Esophagus squamous epithelium (tissue), 5 donors: ENCODE measurements around the gene MAP6. TPM values are rescaled to one million over a fixed set of nuclear protein-coding genes. Genes with fewer than 3 reads are reported as not detected.

Experiments
- DNase-seq: peaks from one replicate; lab custom pipeline; 2025; lab: John Stamatoyannopoulos, UW
- H3K27ac ChIP-seq, 4 donors: fragments of 200-600 bp; sonication (generic); one replicate each; pipeline ENCODE4 v1.5.1; 2016 to 2019; ENCODE audit warnings: mild to moderate bottlenecking in 1 of 4
- H3K27me3 ChIP-seq, 4 donors: fragments of 200-600 bp; sonication (generic); 1 replicate in 3 of 4; 2 replicates in 1 of 4; pipeline versions ENCODE4 v1.5.1 to v1.6.0; 2017 to 2021; ENCODE audit warnings: antibody characterized with exemption in 1 of 4
- H3K36me3 ChIP-seq, 3 donors: fragments of 200-600 bp; sonication (generic); one replicate each; pipeline ENCODE4 v1.5.1; 2016 to 2019
- H3K4me1 ChIP-seq, 3 donors: fragments of 200-600 bp; sonication (generic); one replicate each; pipeline ENCODE4 v1.5.1; 2017 to 2019
- H3K4me3 ChIP-seq, 4 donors: fragments of 200-600 bp; sonication (generic); 1 replicate in 3 of 4; 2 replicates in 1 of 4; pipeline ENCODE4 v1.5.1; 2016 to 2019; ENCODE audit warnings: mild to moderate bottlenecking in 2 of 4, moderate library complexity in 1 of 4
- H3K9me3 ChIP-seq, 3 donors: fragments of 200-600 bp; sonication (generic); one replicate each; pipeline ENCODE4 v1.5.1; 2016 to 2019
- POLR2A ChIP-seq, 4 donors: fragments of 450-650 bp; IDR thresholded peaks; one replicate each; pipeline ENCODE4 v1.6.1; 2017; ENCODE audit warnings: antibody characterized with exemption in 4 of 4, mild to moderate bottlenecking in 4 of 4, moderate library complexity in 3 of 4
- WGBS, 2 donors: methylation state at CpG; one replicate each; pipeline ENCODE4 v1.1.5; 2018; 5-methylcytosine and 5-hydroxymethylcytosine counted together
- intact Hi-C: fragments of 100-400 bp; cut with DNase I; formaldehyde crosslinking; loops from one replicate; pipeline ENCODE4 v1.15.0; 2022
- total RNA-seq, 4 donors: library from RNA; depleted of rRNA; stranded (reverse); fragments of >200 nt; gene quantifications; one replicate each; pipeline ENCODE4 v1.1.0, GENCODE V29; 2016
- TF ChIP-seq, protein P1 (sequence below), 6 experiments: fragments of 450-650 bp in 4 of 6; fragments of 200-600 bp in 2 of 6; sonication (generic) in 2 of 6; IDR thresholded peaks; one replicate each; pipeline ENCODE4 v1.5.1; 2016 to 2019; ENCODE audit warnings: antibody characterized with exemption in 6 of 6, mild to moderate bottlenecking in 4 of 6, moderate library complexity in 4 of 6
- donor health status: DM: yes; HTN: yes; CAD: no.

MAP6 gene
- total RNA-seq, 4 donors from 2014 or later = 0.18 to 3.6 (median 0.34) TPM

GRCh38 chr11:75714211-75714610 lies 45.4 kb upstream of the MAP6 start:
- Histone ChIP-seq H3K27me3 (peaks cover 0 to 2% (median 0%) of the 10 kb centered on the region in 4 donors), H3K27ac (no peak overlapping the region), H3K9me3 (no peaks in the 10 kb centered on the region), H3K4me3 (no peak overlapping the region), H3K36me3 (no peaks in the 10 kb centered on the region), H3K4me1 (peaks cover 0 to 11% (median 8%) of the 10 kb centered on the region in 3 donors)
- intact Hi-C loops = no loop called here
- no peak for DNase-seq
- WGBS, 2 donors = 78 to 80% methylated on average over 8 to 9 of the region's 9 CpGs
- TF ChIP-seq, protein P1, sequence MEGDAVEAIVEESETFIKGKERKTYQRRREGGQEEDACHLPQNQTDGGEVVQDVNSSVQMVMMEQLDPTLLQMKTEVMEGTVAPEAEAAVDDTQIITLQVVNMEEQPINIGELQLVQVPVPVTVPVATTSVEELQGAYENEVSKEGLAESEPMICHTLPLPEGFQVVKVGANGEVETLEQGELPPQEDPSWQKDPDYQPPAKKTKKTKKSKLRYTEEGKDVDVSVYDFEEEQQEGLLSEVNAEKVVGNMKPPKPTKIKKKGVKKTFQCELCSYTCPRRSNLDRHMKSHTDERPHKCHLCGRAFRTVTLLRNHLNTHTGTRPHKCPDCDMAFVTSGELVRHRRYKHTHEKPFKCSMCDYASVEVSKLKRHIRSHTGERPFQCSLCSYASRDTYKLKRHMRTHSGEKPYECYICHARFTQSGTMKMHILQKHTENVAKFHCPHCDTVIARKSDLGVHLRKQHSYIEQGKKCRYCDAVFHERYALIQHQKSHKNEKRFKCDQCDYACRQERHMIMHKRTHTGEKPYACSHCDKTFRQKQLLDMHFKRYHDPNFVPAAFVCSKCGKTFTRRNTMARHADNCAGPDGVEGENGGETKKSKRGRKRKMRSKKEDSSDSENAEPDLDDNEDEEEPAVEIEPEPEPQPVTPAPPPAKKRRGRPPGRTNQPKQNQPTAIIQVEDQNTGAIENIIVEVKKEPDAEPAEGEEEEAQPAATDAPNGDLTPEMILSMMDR (IDR thresholded peaks at IDR 0.05) = no peak
- no peak for TF ChIP-seq POLR2A (IDR thresholded peaks at IDR 0.05)

DNA sequence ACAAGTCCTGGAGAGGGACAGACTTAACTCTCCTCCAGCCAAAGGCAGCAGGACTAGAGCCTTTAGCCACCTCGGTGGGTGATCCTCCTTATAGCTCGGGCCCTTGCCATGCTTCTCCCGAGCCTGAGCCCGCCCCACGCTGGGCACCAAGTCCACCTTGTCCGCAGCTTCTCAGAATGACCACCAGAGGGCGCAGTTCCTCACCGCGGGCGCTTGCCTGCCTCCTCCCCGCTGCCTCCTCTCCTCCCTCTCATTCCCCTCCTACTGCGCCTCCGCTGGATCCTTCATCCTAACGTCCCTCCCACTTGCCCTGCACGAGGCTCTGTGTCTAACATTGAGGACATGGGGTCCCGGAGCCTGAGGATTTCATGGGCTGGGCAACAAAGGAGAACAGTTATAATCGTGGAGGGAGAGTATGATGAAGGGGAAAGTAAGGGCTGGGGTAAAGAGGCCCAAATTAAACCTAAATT lies 37.5 kb upstream of the MAP6 start:
- Histone ChIP-seq H3K27ac (no peak overlapping the region), H3K36me3 (no peaks in the 10 kb centered on the region), H3K9me3 (no peaks in the 10 kb centered on the region), H3K4me1 (peaks cover 0 to 7% (median 3%) of the 10 kb centered on the region in 3 donors), H3K4me3 (peak overlapping the region in 1 of 4 donors; percentile 42), H3K27me3 (no peaks in the 10 kb centered on the region)
- TF ChIP-seq, protein P1 (IDR thresholded peaks at IDR 0.05) = peak; percentile 80 to 94 (median 85)
- TF ChIP-seq POLR2A (IDR thresholded peaks at IDR 0.05) = no peak
- intact Hi-C loops = loop anchor here (10.0 kb wide), 1 partner anchor 89 kb away; no protein-coding TSS in a partner anchor
- DNase-seq = no peak
- WGBS, 2 donors = 4 to 5% methylated on average over 13 to 17 of the region's 17 CpGs

- intact Hi-C loops = loop anchor here (10.0 kb wide), 1 partner anchor 89 kb away; no protein-coding TSS in a partner anchor
- Histone ChIP-seq H3K4me3 (no peak overlapping the region), H3K27me3 (no peaks in the 10 kb centered on the region), H3K27ac (no peak overlapping the region), H3K4me1 (peaks cover 0 to 7% (median 3%) of the 10 kb centered on the region in 3 donors), H3K36me3 (no peaks in the 10 kb centered on the region), H3K9me3 (no peaks in the 10 kb centered on the region)
- no peak for TF ChIP-seq POLR2A (IDR thresholded peaks at IDR 0.05)
- TF ChIP-seq, protein P1 (IDR thresholded peaks at IDR 0.05) = no peak
- no peak for DNase-seq
- WGBS, 2 donors = 85 to 86% methylated on average over 2 to 3 of the region's 3 CpGs
These were observed 36.7 kb upstream of the MAP6 start for GRCh38 chr11:75705541-75705940.

- TF ChIP-seq, protein P1 (IDR thresholded peaks at IDR 0.05) = no peak
- no peak for TF ChIP-seq POLR2A (IDR thresholded peaks at IDR 0.05)
- intact Hi-C loops = loop anchor here (10.0 kb wide), 1 partner anchor 91 kb away; no protein-coding TSS in a partner anchor
These were observed 34.9 kb upstream of the MAP6 start for GRCh38 chr11:75703695-75704237.

DNA sequence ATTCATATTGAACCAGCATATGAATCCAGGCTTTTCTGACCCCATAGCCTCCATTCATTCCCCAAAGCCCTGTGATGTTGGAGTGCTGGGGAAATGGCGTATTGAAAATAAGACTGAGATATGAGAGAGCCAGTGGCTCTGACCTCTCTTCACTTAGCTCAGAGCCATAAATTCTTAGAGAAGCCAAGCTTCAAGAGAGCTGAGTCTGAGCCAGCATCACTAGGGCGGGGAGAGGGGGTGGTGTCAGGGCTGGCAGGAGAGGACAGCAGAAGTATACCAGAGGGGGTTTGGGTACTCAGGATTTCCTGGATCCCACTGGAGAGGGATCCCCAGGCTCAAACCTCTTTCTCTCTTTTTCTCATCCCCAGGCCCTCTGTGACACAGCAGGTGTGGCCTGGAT lies 32.1 kb upstream of the MAP6 start:
- H3K27ac ChIP-seq = no peak overlapping the region
- H3K36me3 ChIP-seq = no peaks in the 10 kb centered on the region
- 73 to 86% methylated on average over 1 to 2 of the region's 2 CpGs for WGBS, 2 donors
- H3K4me1 ChIP-seq = peaks cover 0 to 2% (median under 1%) of the 10 kb centered on the region in 3 donors
- no peak overlapping the region for H3K4me3 ChIP-seq
- TF ChIP-seq POLR2A (IDR thresholded peaks at IDR 0.05) = no peak
- TF ChIP-seq, protein P1 (IDR thresholded peaks at IDR 0.05) = no peak
- intact Hi-C loops = loop anchor here (10.0 kb wide), 1 partner anchor 94 kb away; no protein-coding TSS in a partner anchor
- DNase-seq = no peak
- H3K9me3 ChIP-seq = no peaks in the 10 kb centered on the region
- peaks cover 0 to 20% (median 0%) of the 10 kb centered on the region in 4 donors for H3K27me3 ChIP-seq

More at GRCh38 chr11:75703695-75704237, 34.9 kb upstream of the MAP6 start:
- H3K4me3 ChIP-seq = no peak overlapping the region
- H3K9me3 ChIP-seq = no peaks in the 10 kb centered on the region
- no peak for DNase-seq
- H3K27ac ChIP-seq = no peak overlapping the region
- peaks cover 0 to 7% (median 3%) of the 10 kb centered on the region in 3 donors for H3K4me1 ChIP-seq
- peaks cover 0 to 6% (median 0%) of the 10 kb centered on the region in 4 donors for H3K27me3 ChIP-seq
- WGBS, 2 donors = 73 to 80% methylated on average over 2 to 6 of the region's 7 CpGs
- H3K36me3 ChIP-seq = no peaks in the 10 kb centered on the region
